ENCODE measurements around the gene NUP205. TPM values are rescaled to one million over a fixed set of nuclear protein-coding genes. Genes with fewer than 3 reads are reported as not detected.

NUP205 gene
- total and polyA plus RNA-seq, 8 donors, result 11.9 to 63.4 (median 24.4) TPM

GRCh38 chr7:135573541-135573940, 15.8 kb downstream of the NUP205 start:
- no peaks in the 10 kb centered on the region for H3K27me3 ChIP-seq
- H3K9me3 ChIP-seq, result no peaks in the 10 kb centered on the region
- intact Hi-C loops (cut with DNase I; ENCODE audit: low total_unique reads), result no loop called here
- 55 to 82% (median 77%) methylated on average over 2 of the region's 2 CpGs for WGBS, 5 donors
- no peak for TF ChIP-seq POLR2A (IDR thresholded peaks at IDR 0.05)
- TF ChIP-seq POLR2AphosphoS5 (IDR thresholded peaks at IDR 0.05), result no peak
- TF ChIP-seq, protein P1, sequence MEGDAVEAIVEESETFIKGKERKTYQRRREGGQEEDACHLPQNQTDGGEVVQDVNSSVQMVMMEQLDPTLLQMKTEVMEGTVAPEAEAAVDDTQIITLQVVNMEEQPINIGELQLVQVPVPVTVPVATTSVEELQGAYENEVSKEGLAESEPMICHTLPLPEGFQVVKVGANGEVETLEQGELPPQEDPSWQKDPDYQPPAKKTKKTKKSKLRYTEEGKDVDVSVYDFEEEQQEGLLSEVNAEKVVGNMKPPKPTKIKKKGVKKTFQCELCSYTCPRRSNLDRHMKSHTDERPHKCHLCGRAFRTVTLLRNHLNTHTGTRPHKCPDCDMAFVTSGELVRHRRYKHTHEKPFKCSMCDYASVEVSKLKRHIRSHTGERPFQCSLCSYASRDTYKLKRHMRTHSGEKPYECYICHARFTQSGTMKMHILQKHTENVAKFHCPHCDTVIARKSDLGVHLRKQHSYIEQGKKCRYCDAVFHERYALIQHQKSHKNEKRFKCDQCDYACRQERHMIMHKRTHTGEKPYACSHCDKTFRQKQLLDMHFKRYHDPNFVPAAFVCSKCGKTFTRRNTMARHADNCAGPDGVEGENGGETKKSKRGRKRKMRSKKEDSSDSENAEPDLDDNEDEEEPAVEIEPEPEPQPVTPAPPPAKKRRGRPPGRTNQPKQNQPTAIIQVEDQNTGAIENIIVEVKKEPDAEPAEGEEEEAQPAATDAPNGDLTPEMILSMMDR (IDR thresholded peaks at IDR 0.05), result no peak
- no peak for TF ChIP-seq EP300 (IDR thresholded peaks at IDR 0.05)
- DNase-seq, result no peak
- no peaks in the 10 kb centered on the region for H3K4me1 ChIP-seq
- H3K27ac ChIP-seq, result no peak overlapping the region
- H3K36me3 ChIP-seq, result peaks cover 53 to 74% (median 70%) of the 10 kb centered on the region in 4 donors
- H3K4me3 ChIP-seq, result no peak overlapping the region

DNA sequence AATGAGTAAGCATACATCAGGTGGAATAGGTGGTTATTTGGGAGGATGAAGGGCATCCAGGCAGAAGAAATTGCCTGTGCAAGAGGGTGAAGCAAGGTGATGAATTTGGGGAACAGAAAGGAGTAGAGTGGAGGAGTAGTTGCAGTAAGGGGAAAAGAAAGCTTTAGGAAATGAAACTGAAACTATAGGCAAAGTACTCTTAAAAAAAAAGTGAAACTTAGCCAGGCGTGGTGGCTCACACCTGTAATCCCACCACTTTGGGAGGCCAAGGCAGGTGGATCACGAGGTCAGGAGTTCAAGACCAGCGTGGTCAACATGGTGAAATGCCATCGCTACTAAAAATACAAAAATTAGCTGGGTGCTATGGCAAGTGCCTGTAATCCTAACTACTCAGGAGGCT, 17.6 kb downstream of the NUP205 start:
- intact Hi-C loops (cut with DNase I; ENCODE audit: low total_unique reads), result no loop called here
- Histone ChIP-seq H3K4me3 (no peak overlapping the region), H3K27ac (no peak overlapping the region), H3K9me3 (no peaks in the 10 kb centered on the region), H3K4me1 (no peaks in the 10 kb centered on the region), H3K27me3 (no peaks in the 10 kb centered on the region), H3K36me3 (peaks cover 64 to 91% (median 87%) of the 10 kb centered on the region in 4 donors)
- TF ChIP-seq, protein P1 (IDR thresholded peaks at IDR 0.05), result no peak
- no peak for TF ChIP-seq POLR2A (IDR thresholded peaks at IDR 0.05)
- TF ChIP-seq EP300 (IDR thresholded peaks at IDR 0.05), result no peak
- no peak for TF ChIP-seq POLR2AphosphoS5 (IDR thresholded peaks at IDR 0.05)
- WGBS, 5 donors, result 88 to 95% (median 95%) methylated on average over 4 of the region's 4 CpGs
- DNase-seq, result no peak

DNA sequence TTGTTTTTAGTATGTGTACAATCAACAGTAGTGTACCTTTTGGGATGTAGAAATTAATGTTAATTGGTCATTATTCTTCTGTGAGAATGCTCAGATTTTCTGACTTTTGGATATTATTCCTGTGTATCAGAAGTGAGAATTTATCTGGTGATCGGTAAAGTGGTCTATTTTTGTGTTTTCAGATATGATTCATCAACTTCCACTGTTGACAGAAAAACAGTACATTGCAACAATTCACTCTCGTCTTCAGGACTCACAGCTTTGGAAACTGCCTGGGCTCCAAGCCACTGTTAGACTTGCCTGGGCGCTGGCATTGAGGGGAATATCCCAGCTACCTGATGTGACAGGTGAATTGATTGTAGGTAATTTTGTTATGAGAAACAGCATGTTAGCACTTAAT, 20.9 kb downstream of the NUP205 start:
- peaks cover 74 to 100% (median 100%) of the 10 kb centered on the region in 4 donors for H3K36me3 ChIP-seq
- WGBS, 5 donors, result 81 to 89% (median 82%) methylated on average over 3 of the region's 3 CpGs

DNA sequence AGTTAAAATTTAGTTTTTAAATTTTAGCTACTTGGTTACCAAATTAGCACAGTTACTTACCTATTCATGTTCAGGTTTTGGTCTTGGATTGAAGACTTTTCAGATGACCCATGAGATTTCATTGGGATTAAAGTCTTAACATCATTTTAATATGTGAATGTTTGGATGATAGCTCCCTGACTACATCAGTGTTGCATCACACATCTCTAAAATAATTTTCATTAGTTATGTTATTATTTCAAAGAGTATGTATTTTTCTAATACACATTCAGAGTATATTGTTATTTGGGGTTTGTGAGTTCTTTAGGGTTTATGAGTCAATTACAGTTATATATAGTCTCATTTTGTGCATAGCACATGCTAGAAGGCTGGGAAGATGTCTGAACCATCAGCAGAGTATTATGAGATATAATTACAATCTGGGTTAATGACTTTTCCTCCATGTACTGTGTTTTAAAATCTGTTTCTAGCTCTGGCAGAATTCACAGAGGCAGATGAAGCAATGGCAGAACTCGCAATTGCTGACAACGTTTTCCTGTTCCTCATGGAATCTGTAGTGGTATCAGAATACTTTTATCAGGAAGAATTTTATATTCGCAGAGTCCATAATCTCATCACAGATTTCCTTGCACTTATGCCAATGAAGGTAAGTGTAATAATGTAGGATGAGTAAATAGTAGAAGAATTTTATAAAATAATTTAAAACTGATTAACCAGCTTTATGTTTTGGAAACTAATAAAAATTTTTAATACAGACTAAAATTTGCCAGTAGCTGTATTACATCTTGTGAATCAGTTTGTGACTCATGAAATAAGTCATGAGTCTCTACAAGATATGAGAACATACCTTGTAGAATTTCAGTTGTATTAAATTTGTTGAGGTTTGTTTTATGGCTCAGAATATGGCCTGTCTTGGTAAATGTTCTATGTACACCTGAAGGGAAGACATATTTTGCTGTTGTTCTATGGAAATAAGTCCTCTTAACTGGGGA, 26.9 kb downstream of the NUP205 start:
- no peaks in the 10 kb centered on the region for H3K27me3 ChIP-seq
- no peak overlapping the region for H3K27ac ChIP-seq
- DNase-seq, result no peak
- H3K36me3 ChIP-seq, result peaks cover 47 to 100% (median 99%) of the 10 kb centered on the region in 4 donors
- no peaks in the 10 kb centered on the region for H3K9me3 ChIP-seq
- H3K4me1 ChIP-seq, result no peaks in the 10 kb centered on the region
- TF ChIP-seq, protein P1 (IDR thresholded peaks at IDR 0.05), result no peak
- TF ChIP-seq POLR2AphosphoS5 (IDR thresholded peaks at IDR 0.05), result no peak
- TF ChIP-seq POLR2A (IDR thresholded peaks at IDR 0.05), result no peak
- TF ChIP-seq EP300 (IDR thresholded peaks at IDR 0.05), result no peak
- intact Hi-C loops (cut with DNase I; ENCODE audit: low total_unique reads), result no loop called here
- 92 to 96% (median 94%) methylated on average over 3 of the region's 3 CpGs for WGBS, 5 donors
- no peak overlapping the region for H3K4me3 ChIP-seq

More for the DNA sequence above, 20.9 kb downstream of the NUP205 start:
- no peaks in the 10 kb centered on the region for H3K9me3 ChIP-seq
- H3K27ac ChIP-seq, result no peak overlapping the region
- no peaks in the 10 kb centered on the region for H3K27me3 ChIP-seq
- H3K4me3 ChIP-seq, result no peak overlapping the region
- TF ChIP-seq EP300 (IDR thresholded peaks at IDR 0.05), result no peak
- TF ChIP-seq, protein P1 (IDR thresholded peaks at IDR 0.05), result no peak
- TF ChIP-seq POLR2A (IDR thresholded peaks at IDR 0.05), result no peak
- no peak for TF ChIP-seq POLR2AphosphoS5 (IDR thresholded peaks at IDR 0.05)
- no peak for DNase-seq
- no peaks in the 10 kb centered on the region for H3K4me1 ChIP-seq
- intact Hi-C loops (cut with DNase I; ENCODE audit: low total_unique reads), result no loop called here
